ENCODE data around the gene PRKCH. TPM values are rescaled to one million over a fixed set of nuclear protein-coding genes. Genes with fewer than 3 reads are reported as not detected.
A peak's percentile ranks its signal among the peaks of the same experiment; 100 is the strongest.

PRKCH gene
- total RNA-seq, 1 experiment from 2014 or later = 22.3 TPM

GRCh38 chr14:61435563-61436337 is 114.4 kb downstream of the PRKCH start:
- peaks cover 9% of the 10 kb centered on the region for H3K36me3 Mint-ChIP-seq (ENCODE audit: insufficient read depth, unreplicated experiment)
- H3K27ac Mint-ChIP-seq (ENCODE audit: unreplicated experiment) = no peak overlapping the region
- peaks cover 22% of the 10 kb centered on the region for H3K4me1 Mint-ChIP-seq (ENCODE audit: low read depth, unreplicated experiment)
- no peaks in the 10 kb centered on the region for H3K9me3 Mint-ChIP-seq (ENCODE audit: low read depth, unreplicated experiment)
- DNase-seq = no peak
- no peaks in the 10 kb centered on the region for H3K27me3 Mint-ChIP-seq (ENCODE audit: unreplicated experiment)
- TF ChIP-seq CTCF (IDR thresholded peaks at IDR 0.05; ENCODE audit: unreplicated experiment) = no peak
- H3K4me3 Mint-ChIP-seq (ENCODE audit: low read depth, unreplicated experiment) = no peak overlapping the region
- CTCF ChIA-PET = no interaction called here
- intact Hi-C loops (cut with micrococcal nuclease; ENCODE audit: unreplicated experiment) = loop anchor here (10.0 kb wide), 1 partner anchor 111 kb away; the partner anchor contains the start of gene PRKCH
- BruUV-seq (replicated peaks) = no TSS peak

DNA sequence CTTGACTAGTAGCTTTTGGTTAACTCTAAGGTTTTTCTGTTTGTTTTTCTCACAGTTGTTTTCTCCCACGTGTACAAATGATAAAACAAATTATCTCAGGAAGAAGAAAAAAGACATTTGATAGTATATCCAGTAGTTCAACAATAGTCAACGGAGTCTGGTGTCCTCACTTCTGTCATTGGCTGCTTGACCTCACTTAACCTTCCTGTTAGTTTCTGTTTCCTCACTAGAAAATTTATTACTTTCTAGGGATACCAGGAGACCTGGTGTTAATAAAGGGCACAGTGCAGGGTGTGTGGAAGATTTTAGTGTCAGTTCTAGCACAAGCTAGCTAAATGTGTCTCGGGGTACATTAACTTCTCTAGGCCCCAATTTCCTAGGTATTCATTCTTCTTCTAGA is 116.0 kb downstream of the PRKCH start:
- no peaks in the 10 kb centered on the region for H3K9me3 Mint-ChIP-seq (ENCODE audit: low read depth, unreplicated experiment)
- CTCF ChIA-PET = no interaction called here
- intact Hi-C loops (cut with micrococcal nuclease; ENCODE audit: unreplicated experiment) = loop anchor here (10.0 kb wide), 1 partner anchor 113 kb away; the partner anchor contains the start of gene PRKCH
- H3K36me3 Mint-ChIP-seq (ENCODE audit: insufficient read depth, unreplicated experiment) = peaks cover 9% of the 10 kb centered on the region
- H3K27ac Mint-ChIP-seq (ENCODE audit: unreplicated experiment) = no peak overlapping the region
- H3K27me3 Mint-ChIP-seq (ENCODE audit: unreplicated experiment) = no peaks in the 10 kb centered on the region
- no peak overlapping the region for H3K4me3 Mint-ChIP-seq (ENCODE audit: low read depth, unreplicated experiment)
- DNase-seq = no peak
- no peak for TF ChIP-seq CTCF (IDR thresholded peaks at IDR 0.05; ENCODE audit: unreplicated experiment)
- BruUV-seq (replicated peaks) = no TSS peak
- peaks cover 22% of the 10 kb centered on the region for H3K4me1 Mint-ChIP-seq (ENCODE audit: low read depth, unreplicated experiment)

- intact Hi-C loops (cut with micrococcal nuclease; ENCODE audit: unreplicated experiment) = loop anchor here (2.0 to 10.0 kb wide), 2 partner anchors 113 to 141 kb away; partner anchors contain the start of gene PRKCH
- Mint-ChIP-seq H3K4me3 (ENCODE audit: low read depth, unreplicated experiment) (no peak overlapping the region), H3K27ac (ENCODE audit: unreplicated experiment) (no peak overlapping the region), H3K36me3 (ENCODE audit: insufficient read depth, unreplicated experiment) (peaks cover 9% of the 10 kb centered on the region), H3K9me3 (ENCODE audit: low read depth, unreplicated experiment) (no peaks in the 10 kb centered on the region), H3K27me3 (ENCODE audit: unreplicated experiment) (no peaks in the 10 kb centered on the region), H3K4me1 (ENCODE audit: low read depth, unreplicated experiment) (peaks cover 20% of the 10 kb centered on the region)
- CTCF ChIA-PET = interaction anchor here (1.1 kb wide), 1 partner anchor 119 kb away, joined by 4 read pairs; no protein-coding TSS in a partner anchor
- DNase-seq = no peak
- BruUV-seq (replicated peaks) = no TSS peak
- TF ChIP-seq CTCF (IDR thresholded peaks at IDR 0.05; ENCODE audit: unreplicated experiment) = no peak
Observed at GRCh38 chr14:61438036-61438435, 116.7 kb downstream of the PRKCH start.

DNA sequence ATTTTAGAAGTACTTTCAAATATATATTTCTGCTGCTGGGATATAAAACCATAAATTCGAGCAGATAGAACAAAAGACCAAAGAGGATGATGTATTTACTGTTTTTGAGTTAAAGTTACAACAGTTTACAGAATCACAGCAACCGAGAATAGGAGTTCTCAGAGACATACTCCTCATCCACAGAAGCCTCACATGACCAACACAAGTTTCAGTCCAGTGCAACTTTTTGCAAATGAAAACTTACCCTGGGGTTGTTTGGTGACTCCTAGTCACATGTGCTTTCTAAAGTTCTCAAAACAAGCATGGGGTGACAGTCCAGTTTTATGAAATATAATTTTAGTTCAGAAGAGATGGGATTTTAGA is 117.1 kb downstream of the PRKCH start:
- peaks cover 9% of the 10 kb centered on the region for H3K36me3 Mint-ChIP-seq (ENCODE audit: insufficient read depth, unreplicated experiment)
- TF ChIP-seq CTCF (IDR thresholded peaks at IDR 0.05; ENCODE audit: unreplicated experiment) = no peak
- H3K4me3 Mint-ChIP-seq (ENCODE audit: low read depth, unreplicated experiment) = peak overlapping the region; percentile 62
- DNase-seq = no peak
- CTCF ChIA-PET = interaction anchor here (1.1 kb wide), 1 partner anchor 119 kb away, joined by 4 read pairs; no protein-coding TSS in a partner anchor
- BruUV-seq (replicated peaks) = no TSS peak
- H3K4me1 Mint-ChIP-seq (ENCODE audit: low read depth, unreplicated experiment) = peaks cover 15% of the 10 kb centered on the region
- intact Hi-C loops (cut with micrococcal nuclease; ENCODE audit: unreplicated experiment) = loop anchor here (2.0 to 10.0 kb wide), 2 partner anchors 114 to 142 kb away; partner anchors contain the start of gene PRKCH
- peak overlapping the region; percentile 29 for H3K27ac Mint-ChIP-seq (ENCODE audit: unreplicated experiment)
- H3K9me3 Mint-ChIP-seq (ENCODE audit: low read depth, unreplicated experiment) = no peaks in the 10 kb centered on the region
- no peaks in the 10 kb centered on the region for H3K27me3 Mint-ChIP-seq (ENCODE audit: unreplicated experiment)
